CD8-positive, alpha-beta memory T cell (primary cell): ENCODE measurements around the gene ZNF618. TPM values are rescaled to one million over a fixed set of nuclear protein-coding genes. Genes with fewer than 3 reads are reported as not detected.

Experiments
- CTCF ChIA-PET: fragments of 350-600 bp; sonication (Branson Sonifier 250); formaldehyde crosslinking; loops from one replicate; lab custom pipeline; 2021; ENCODE audit warnings: antibody characterized with exemption; lab: Charles Lee
- POLR2A ChIA-PET: fragments of 350-600 bp; sonication (Branson Sonifier 250); formaldehyde crosslinking; loops from one replicate; lab custom pipeline; 2021; ENCODE audit warnings: antibody characterized with exemption; lab: Charles Lee
- DNase-seq, 5 donors: peaks; one replicate each; pipeline versions ENCODE4 v3.0.0 to v3.0.0-alpha.2; 2020 to 2022; ENCODE audit warnings: mixed read lengths in 1 of 5
- H3K27ac ChIP-seq: one replicate; pipeline ENCODE4 v1.7.0; 2013; ENCODE audit warnings: low read depth, mild to moderate bottlenecking, low read length, moderate library complexity
- H3K27me3 ChIP-seq: 2 replicates; pipeline ENCODE4 v1.7.0; 2013; ENCODE audit warnings: low read length, mild to moderate bottlenecking; ENCODE audit not compliant: insufficient read depth, poor library complexity, severe bottlenecking
- H3K36me3 ChIP-seq: 2 replicates; pipeline ENCODE4 v1.7.0; 2013; ENCODE audit warnings: mild to moderate bottlenecking, low read length, moderate library complexity; ENCODE audit not compliant: insufficient read depth
- H3K4me1 ChIP-seq: 2 replicates; pipeline ENCODE4 v1.7.0; 2013; ENCODE audit warnings: mild to moderate bottlenecking, low read length, moderate library complexity; ENCODE audit not compliant: insufficient read depth
- H3K4me3 ChIP-seq: 2 replicates; pipeline ENCODE4 v1.7.0; 2013; ENCODE audit warnings: mild to moderate bottlenecking, low read length
- H3K9me3 ChIP-seq: 2 replicates; pipeline ENCODE4 v1.7.0; 2013; ENCODE audit warnings: mild to moderate bottlenecking, low read length
- H3K27ac Mint-ChIP-seq, 8 donors: one replicate each; pipeline ENCODE4 v1.8.0; 2020 to 2021; ENCODE audit warnings: mixed read lengths in 8 of 8, mild to moderate bottlenecking in 6 of 8, inconsistent platforms in 3 of 8, moderate library complexity in 3 of 8
- H3K27me3 Mint-ChIP-seq, 2 donors: one replicate each; pipeline ENCODE4 v1.8.0; 2020 to 2021; ENCODE audit warnings: mixed read lengths in 2 of 2, mild to moderate bottlenecking in 1 of 2, moderate library complexity in 1 of 2
- H3K36me3 Mint-ChIP-seq, 3 donors: one replicate each; pipeline ENCODE4 v1.8.0; 2020 to 2021; ENCODE audit warnings: mixed read lengths in 3 of 3, inconsistent platforms in 1 of 3, mild to moderate bottlenecking in 1 of 3
- H3K4me1 Mint-ChIP-seq, 3 donors: one replicate each; pipeline ENCODE4 v1.8.0; 2020 to 2021; ENCODE audit warnings: mixed read lengths in 3 of 3, inconsistent platforms in 1 of 3, mild to moderate bottlenecking in 1 of 3
- H3K4me3 Mint-ChIP-seq, 7 donors: one replicate each; pipeline ENCODE4 v1.8.0; 2020 to 2021; ENCODE audit warnings: mixed read lengths in 7 of 7, mild to moderate bottlenecking in 6 of 7, moderate library complexity in 4 of 7, inconsistent platforms in 2 of 7
- H3K9me3 Mint-ChIP-seq, 5 donors: one replicate each; pipeline ENCODE4 v1.8.0; 2020 to 2022; ENCODE audit warnings: mixed read lengths in 5 of 5, mild to moderate bottlenecking in 3 of 5, moderate library complexity in 2 of 5, inconsistent platforms in 1 of 5
- polyA plus RNA-seq: library from polyadenylated mRNA; unstranded; fragments of 300-500 nt; fragmentation: Illumina TruSeq; gene quantifications from one replicate; pipeline ENCODE4 v1.2.3, GENCODE V29; 2021
- total RNA-seq, 2 experiments: library from RNA; stranded (reverse); gene quantifications; one replicate each; pipeline ENCODE4 v1.2.3, GENCODE V29; 2021

ZNF618 gene
- total and polyA plus RNA-seq, 3 experiments from 2014 or later, result 0.55 to 1.2 (median 0.57) TPM

DNA sequence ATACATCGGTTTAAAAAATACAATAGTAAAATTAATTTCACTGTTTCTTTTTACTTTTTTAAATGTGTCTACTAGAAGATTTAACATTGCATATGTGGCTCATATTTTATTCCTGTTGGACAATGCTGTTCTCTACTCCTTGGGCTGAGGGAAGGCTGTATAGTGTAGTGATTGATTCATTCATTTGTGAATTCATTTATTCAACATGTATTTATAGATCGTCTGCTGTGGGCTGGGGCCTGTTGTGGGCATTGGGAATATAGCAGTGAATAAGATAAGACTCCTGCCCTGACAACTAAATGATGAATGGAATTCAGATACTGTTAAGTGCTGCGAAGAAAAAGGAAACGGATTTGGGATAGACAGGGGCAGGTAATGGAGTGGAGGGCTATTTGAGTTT is 55.7 kb downstream of the ZNF618 start:
- no peak overlapping the region for H3K4me3 Mint-ChIP-seq
- peaks cover 0 to 9% (median 6%) of the 10 kb centered on the region in 5 donors for H3K9me3 Mint-ChIP-seq
- Histone ChIP-seq H3K36me3 (no peaks in the 10 kb centered on the region), H3K4me1 (no peaks in the 10 kb centered on the region), H3K4me3 (no peak overlapping the region), H3K27me3 (no peaks in the 10 kb centered on the region), H3K27ac (no peak overlapping the region), H3K9me3 (no peaks in the 10 kb centered on the region)
- no peak overlapping the region for H3K27ac Mint-ChIP-seq
- peaks cover 0 to 13% of the 10 kb centered on the region in 2 donors for H3K27me3 Mint-ChIP-seq
- CTCF ChIA-PET, result no interaction called here
- POLR2A ChIA-PET, result no interaction called here
- H3K4me1 Mint-ChIP-seq, result no peaks in the 10 kb centered on the region
- H3K36me3 Mint-ChIP-seq, result no peaks in the 10 kb centered on the region
- DNase-seq, result no peak

DNA sequence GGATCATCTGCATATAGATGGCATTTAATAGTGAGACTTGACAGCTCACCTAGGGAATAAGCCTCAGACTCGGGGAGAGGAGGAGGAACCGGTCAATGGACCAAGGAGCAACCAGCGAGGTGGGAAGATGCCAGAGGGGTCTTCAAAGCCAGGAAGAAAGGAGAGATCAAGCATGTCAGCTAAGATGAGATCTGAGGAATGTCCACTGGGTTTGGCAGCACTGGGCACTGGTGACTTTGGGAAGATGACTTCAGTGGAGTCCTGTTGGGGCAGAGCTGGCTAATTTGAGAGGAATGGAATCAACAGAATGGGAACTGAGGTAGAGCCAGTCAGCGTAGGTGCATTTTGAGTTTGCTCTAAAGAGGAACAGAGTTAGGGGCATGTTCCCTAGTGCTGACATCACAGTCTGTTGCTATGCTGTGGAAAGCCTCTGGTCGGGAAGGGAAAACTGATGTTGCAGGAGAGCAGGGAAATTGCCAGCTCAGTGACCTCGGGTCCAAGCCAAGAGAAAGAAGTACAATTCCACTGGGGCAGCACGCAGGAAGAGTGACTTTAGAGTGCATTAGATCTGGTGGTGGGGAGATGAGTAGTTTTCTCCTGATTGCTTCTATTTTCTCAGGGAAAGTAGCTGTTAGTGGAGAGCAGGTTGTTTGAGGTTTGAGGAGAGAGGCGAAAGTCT is 56.9 kb downstream of the ZNF618 start:
- no peaks in the 10 kb centered on the region for H3K4me1 ChIP-seq
- Mint-ChIP-seq H3K4me1 (no peaks in the 10 kb centered on the region), H3K27me3 (peaks cover 2 to 13% of the 10 kb centered on the region in 2 donors), H3K27ac (no peak overlapping the region), H3K9me3 (peaks cover 0 to 9% (median 6%) of the 10 kb centered on the region in 5 donors), H3K36me3 (no peaks in the 10 kb centered on the region), H3K4me3 (no peak overlapping the region)
- H3K27ac ChIP-seq, result no peak overlapping the region
- H3K27me3 ChIP-seq, result no peaks in the 10 kb centered on the region
- no peak overlapping the region for H3K4me3 ChIP-seq
- ChIA-PET POLR2A (no interaction called here), CTCF (no interaction called here)
- DNase-seq, result no peak
- no peaks in the 10 kb centered on the region for H3K36me3 ChIP-seq
- no peaks in the 10 kb centered on the region for H3K9me3 ChIP-seq

DNA sequence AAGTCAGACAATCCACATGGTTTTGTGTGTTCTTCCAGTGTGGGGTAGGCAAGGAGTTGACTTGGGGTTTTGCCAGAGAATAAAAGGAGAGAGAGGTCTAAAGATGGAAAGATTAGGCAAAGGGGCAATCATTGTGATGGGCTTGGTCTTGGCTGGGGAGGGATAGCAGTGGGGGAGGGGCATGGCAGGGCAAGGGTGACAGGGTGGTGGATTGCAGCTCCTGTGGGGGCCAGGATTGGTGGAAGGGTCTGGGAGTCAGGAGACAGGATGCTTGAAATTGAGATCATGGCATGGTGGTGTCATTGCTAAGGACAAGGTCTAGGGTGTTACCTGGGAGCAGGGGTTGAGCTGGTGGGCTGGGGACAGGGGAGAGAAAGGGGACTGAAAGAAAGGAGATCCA is 57.6 kb downstream of the ZNF618 start:
- Histone ChIP-seq H3K4me3 (no peak overlapping the region), H3K4me1 (no peaks in the 10 kb centered on the region), H3K36me3 (no peaks in the 10 kb centered on the region), H3K27ac (no peak overlapping the region), H3K9me3 (no peaks in the 10 kb centered on the region), H3K27me3 (no peaks in the 10 kb centered on the region)
- ChIA-PET CTCF (no interaction called here), POLR2A (no interaction called here)
- Mint-ChIP-seq H3K36me3 (no peaks in the 10 kb centered on the region), H3K4me1 (no peaks in the 10 kb centered on the region), H3K4me3 (no peak overlapping the region), H3K27ac (no peak overlapping the region), H3K9me3 (peaks cover 0 to 6% (median 1%) of the 10 kb centered on the region in 5 donors), H3K27me3 (peaks cover 2 to 8% of the 10 kb centered on the region in 2 donors)
- no peak for DNase-seq

DNA sequence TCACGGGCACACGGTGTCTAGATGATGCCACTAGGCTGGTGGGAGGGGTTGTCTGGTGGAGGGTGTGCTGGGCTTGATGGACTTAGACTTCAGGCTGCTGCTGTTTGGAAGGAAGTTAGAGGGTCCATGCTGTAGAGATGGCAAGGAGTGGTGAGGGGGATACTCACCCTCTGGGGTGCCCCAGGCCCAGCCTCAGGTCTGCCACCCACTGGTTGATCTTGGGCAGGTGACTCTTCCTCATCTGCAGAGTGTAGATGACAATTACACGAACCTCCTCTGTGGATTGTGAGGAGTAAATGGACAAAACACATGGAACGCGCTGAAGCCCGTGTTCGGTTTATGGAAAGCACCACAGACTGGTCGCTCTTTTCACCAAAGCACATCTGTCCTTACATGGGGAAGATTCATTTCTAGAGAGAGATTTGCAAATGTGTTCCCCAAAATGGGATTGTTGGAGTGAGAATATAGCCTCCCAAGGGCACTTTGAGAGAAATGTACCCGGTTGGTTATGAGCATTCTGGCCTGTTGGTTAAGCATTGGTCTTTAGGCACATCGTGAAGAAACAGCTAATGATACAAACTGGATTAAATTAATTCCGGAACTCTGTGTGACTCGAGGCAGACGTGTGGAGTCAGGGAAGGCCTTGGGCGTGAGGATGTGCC is 58.2 kb downstream of the ZNF618 start:
- Histone ChIP-seq H3K27me3 (no peaks in the 10 kb centered on the region), H3K9me3 (no peaks in the 10 kb centered on the region), H3K4me3 (no peak overlapping the region), H3K4me1 (no peaks in the 10 kb centered on the region), H3K36me3 (no peaks in the 10 kb centered on the region), H3K27ac (no peak overlapping the region)
- H3K36me3 Mint-ChIP-seq, result no peaks in the 10 kb centered on the region
- H3K4me3 Mint-ChIP-seq, result no peak overlapping the region
- POLR2A ChIA-PET, result no interaction called here
- H3K27me3 Mint-ChIP-seq, result peaks cover 2 to 5% of the 10 kb centered on the region in 2 donors
- CTCF ChIA-PET, result no interaction called here
- peaks cover 0 to 1% (median 0%) of the 10 kb centered on the region in 5 donors for H3K9me3 Mint-ChIP-seq
- H3K4me1 Mint-ChIP-seq, result no peaks in the 10 kb centered on the region
- no peak for DNase-seq
- H3K27ac Mint-ChIP-seq, result no peak overlapping the region

DNA sequence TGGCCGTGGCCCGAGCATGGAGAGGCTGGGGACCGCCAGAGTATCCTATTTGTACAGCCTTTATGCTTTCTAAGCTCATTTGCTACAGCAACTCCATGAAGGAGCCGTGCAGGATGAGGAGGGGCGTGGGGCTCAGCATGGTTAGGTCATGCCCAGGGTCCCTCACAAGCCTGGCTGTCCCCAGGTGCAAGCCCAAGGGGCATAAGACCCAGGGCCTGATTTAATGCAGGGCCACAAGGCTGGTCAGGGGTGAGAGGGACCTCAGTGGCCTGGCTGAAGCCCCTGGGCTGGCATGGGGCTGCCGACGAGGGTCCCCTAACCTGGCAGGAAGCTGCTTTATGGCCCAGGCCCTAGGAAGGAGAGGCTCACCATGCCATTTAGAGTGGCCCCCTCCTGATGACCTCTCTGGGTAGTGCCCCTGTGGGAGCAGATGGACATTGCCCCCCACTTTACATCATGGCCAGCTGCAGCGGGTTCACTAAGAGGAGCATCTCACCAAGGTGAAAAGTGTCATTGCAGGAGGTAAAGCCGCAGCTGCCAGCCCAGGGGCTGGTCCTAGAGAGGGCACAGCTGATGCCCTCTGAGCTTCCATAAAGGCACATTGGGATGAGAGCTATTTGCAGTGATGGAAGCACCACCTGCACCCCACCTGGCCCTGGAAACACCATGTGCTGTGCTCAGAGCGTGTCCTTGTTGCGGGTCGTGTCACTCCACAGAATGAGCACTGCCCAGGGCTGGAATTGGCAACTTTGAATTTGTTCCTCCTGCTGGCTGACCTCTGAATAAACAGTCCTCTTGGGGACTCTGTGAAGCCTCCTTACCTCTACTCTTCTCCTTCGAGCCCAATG is 58.9 kb downstream of the ZNF618 start:
- Histone ChIP-seq H3K36me3 (no peaks in the 10 kb centered on the region), H3K4me1 (no peaks in the 10 kb centered on the region), H3K4me3 (no peak overlapping the region), H3K9me3 (no peaks in the 10 kb centered on the region), H3K27me3 (no peaks in the 10 kb centered on the region), H3K27ac (no peak overlapping the region)
- Mint-ChIP-seq H3K36me3 (no peaks in the 10 kb centered on the region), H3K4me1 (no peaks in the 10 kb centered on the region), H3K4me3 (no peak overlapping the region), H3K9me3 (no peaks in the 10 kb centered on the region), H3K27me3 (peaks cover 0 to 2% of the 10 kb centered on the region in 2 donors), H3K27ac (peak overlapping the region in 1 of 8 donors; percentile 37)
- no peak for DNase-seq
- ChIA-PET POLR2A (no interaction called here), CTCF (no interaction called here)

DNA sequence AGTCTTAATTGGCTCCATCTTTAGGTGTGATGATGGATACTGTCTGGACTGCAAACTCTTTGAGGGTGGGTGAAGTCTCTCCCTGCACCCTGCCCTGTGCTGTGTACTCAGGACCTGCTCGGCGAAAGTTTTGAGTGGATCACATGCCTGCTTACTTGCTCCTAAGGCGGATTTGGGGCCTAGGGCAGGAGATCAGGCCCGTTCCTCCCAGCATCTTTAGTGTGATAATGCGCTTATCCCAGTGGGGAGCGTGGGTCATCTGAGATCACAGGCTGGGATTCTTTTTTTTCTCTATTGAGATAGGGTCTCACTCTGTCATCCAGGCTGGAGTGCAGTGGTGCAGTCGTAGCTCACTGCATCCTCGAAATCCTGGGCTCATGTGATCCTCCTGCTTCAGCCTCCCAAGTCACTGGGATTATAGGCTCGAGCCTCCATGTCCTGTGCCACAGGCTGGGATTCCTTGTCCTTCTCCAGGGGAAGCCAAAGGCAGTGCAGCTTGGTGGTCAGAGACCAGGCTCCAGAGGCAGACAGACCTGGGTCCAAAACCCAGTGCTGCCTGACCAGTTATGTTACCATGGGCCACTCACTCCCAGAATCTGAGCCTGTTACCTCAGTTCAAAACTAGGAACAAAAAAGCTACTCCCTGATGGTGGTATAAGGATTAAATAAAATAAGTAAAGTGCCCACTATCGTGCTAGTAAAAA is 59.7 kb downstream of the ZNF618 start:
- H3K36me3 Mint-ChIP-seq, result no peaks in the 10 kb centered on the region
- DNase-seq, result no peak
- H3K27ac Mint-ChIP-seq, result peak overlapping the region in 1 of 8 donors; percentile 37
- Histone ChIP-seq H3K4me1 (no peaks in the 10 kb centered on the region), H3K36me3 (no peaks in the 10 kb centered on the region), H3K27me3 (no peaks in the 10 kb centered on the region), H3K4me3 (no peak overlapping the region), H3K9me3 (no peaks in the 10 kb centered on the region), H3K27ac (no peak overlapping the region)
- ChIA-PET POLR2A (no interaction called here), CTCF (no interaction called here)
- H3K9me3 Mint-ChIP-seq, result peaks cover 0 to 4% (median 0%) of the 10 kb centered on the region in 5 donors
- peaks cover 0 to 4% of the 10 kb centered on the region in 2 donors for H3K27me3 Mint-ChIP-seq
- no peaks in the 10 kb centered on the region for H3K4me1 Mint-ChIP-seq
- H3K4me3 Mint-ChIP-seq, result no peak overlapping the region

DNA sequence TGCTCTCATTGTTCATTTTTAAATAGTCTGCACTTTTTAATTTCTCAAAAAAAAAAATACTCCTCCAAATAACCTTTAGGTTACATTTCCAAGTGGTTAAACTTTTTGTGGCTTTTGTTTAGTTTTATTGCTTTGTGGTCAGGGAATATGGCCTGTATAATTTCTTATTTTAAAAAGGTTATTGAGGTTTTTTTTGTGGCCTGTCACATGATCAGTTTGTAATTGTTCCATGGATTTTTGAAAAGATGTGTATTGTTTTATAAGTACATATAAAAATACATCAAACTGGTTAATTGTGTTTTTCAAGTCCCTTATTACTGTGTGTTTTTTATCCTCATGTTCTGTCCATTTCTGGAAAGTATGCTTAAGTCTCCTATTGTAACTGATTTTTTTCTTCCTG is 64.0 kb downstream of the ZNF618 start:
- Histone ChIP-seq H3K36me3 (no peaks in the 10 kb centered on the region), H3K27ac (no peak overlapping the region), H3K4me3 (no peak overlapping the region), H3K27me3 (no peaks in the 10 kb centered on the region), H3K4me1 (no peaks in the 10 kb centered on the region), H3K9me3 (no peaks in the 10 kb centered on the region)
- Mint-ChIP-seq H3K27me3 (peaks cover 4% of the 10 kb centered on the region in 2 donors), H3K9me3 (peaks cover 0 to 4% (median 0%) of the 10 kb centered on the region in 5 donors), H3K4me3 (no peak overlapping the region), H3K4me1 (no peaks in the 10 kb centered on the region), H3K27ac (peak overlapping the region in 1 of 8 donors; percentile 44), H3K36me3 (no peaks in the 10 kb centered on the region)
- CTCF ChIA-PET, result no interaction called here
- DNase-seq, result no peak
- POLR2A ChIA-PET, result no interaction called here
